GOT3 (cell line): ENCODE measurements around the gene BSND.

Source experiments
- DNase-seq: peaks from one replicate; lab custom pipeline; 2025; ENCODE audit warnings: mixed read lengths; lab: John Stamatoyannopoulos, UW

Gene BSND

GRCh38 chr1:54991939-54992338 is 6.8 kb upstream of the BSND start:
- DNase-seq, result no peak

- DNase-seq, result no peak
These were observed 5.6 kb upstream of the BSND start for GRCh38 chr1:54993140-54993539.

- DNase-seq, result no peak
These were observed 4.3 kb upstream of the BSND start for GRCh38 chr1:54994355-54994990.

DNA sequence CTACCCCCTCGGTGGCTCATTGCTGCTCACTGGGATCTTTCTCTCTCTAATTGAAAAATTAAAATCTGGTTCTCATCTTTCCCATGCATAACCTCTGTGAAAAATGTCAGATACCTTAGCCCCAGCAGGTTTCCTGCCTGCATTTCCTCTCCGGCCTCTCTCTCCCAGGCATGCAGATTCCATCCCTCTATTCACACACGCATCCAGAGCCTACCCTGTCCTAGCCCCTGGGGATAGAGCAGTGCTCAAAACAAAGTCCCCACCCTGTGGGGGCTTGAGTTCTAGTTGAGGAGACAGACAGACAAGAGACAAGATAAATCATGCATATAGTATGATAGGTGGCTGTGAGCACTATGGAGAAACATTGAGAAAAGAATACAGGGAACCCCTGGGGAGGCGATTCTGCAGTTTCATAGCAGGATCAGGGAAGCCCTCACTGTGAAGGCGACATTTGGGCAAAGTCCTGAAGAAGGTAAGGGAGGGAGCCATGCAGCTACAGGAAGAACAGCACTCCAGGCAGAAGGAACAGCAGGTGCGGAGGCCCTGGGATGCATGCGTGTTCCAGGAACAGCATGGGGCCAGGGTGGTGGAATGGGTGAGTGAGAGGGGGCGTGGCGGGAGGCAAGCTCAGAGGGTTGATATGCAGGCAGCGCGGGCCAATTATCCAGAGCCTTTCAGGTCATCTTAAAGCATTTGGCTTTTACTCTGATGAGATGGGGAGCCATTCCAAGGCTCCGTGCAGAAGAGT is 3.5 kb upstream of the BSND start:
- DNase-seq, result no peak

DNA sequence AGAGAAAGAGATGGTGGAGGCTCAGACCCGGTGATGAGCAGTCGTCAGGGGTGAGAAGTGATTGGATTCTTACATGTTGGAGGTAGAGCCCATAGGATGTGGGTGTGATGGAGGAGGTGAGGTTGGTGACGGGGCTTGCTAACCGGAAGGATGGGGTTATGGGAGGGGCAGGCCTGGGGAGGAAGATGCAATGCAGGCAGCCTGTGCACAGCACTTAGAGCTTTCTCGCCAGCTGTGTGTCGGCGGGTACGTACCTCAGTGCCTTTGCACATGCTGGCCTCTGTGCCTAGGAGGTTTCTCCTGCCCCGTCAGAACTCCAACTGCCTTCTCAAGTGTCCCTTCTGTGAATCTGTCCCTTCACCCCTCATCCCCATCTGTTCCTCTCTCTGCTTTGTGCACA is 2.9 kb upstream of the BSND start:
- DNase-seq, result no peak

GRCh38 chr1:54996359-54996868 is 2.3 kb upstream of the BSND start:
- no peak for DNase-seq

GRCh38 chr1:54996869-54997710 is 1.6 kb upstream of the BSND start:
- no peak for DNase-seq

DNA sequence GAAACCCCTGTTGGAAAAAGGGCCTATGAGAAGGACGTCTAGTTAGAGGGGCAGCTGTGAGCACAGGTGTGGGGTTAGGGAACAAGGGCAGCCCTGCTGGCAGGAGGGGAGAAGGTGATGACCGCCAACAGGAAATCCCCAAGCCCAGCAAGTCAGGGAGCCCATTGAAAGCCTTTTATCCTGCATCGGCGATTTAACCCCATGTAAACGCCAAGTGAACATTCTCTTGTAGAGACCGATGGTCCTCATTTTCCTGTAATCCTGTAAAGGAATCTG is 1.1 kb upstream of the BSND start:
- DNase-seq, result no peak

- no peak for DNase-seq
These were observed 633 bp upstream of the BSND start for GRCh38 chr1:54998100-54998499.

- DNase-seq, result no peak
These were observed 1.7 kb downstream of the BSND start for GRCh38 chr1:55000110-55001085.

- DNase-seq, result no peak
These were observed 2.6 kb downstream of the BSND start for GRCh38 chr1:55001311-55001710.

DNA sequence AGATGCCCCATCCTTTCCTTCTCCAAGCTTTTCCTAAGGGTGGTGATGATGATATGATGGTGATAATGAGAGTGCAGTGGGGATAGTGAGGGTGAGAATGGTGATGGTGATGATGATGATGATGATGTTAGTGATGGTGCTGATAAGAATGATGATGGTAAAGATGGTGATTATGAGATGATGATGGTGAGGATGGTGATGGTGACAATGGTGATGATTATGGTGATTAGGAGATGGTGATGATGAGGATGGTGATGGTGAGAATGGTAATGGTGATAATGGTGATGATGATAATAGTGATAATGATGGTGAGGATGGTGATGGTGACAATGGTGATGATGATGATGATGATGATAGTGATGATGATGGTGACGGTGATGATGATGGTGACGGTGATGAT is 4.0 kb downstream of the BSND start:
- no peak for DNase-seq

- no peak for DNase-seq
These were observed 6.8 kb downstream of the BSND start for GRCh38 chr1:55005351-55006140.

DNA sequence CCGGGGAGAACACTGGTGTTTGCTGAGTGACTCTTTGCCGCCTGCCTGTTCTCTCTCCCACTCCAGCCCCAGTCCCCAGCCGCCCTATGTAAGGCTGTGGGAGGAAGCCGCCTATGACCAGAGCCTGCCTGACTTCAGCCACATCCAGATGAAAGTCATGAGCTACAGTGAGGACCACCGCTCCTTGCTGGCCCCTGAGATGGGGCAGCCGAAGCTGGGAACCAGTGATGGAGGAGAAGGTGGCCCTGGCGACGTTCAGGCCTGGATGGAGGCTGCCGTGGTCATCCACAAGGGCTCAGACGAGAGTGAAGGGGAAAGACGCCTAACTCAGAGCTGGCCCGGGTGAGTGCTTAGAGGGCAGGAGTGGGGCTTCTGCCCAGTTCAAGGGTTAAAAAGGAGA is 8.2 kb downstream of the BSND start:
- no peak for DNase-seq

DNA sequence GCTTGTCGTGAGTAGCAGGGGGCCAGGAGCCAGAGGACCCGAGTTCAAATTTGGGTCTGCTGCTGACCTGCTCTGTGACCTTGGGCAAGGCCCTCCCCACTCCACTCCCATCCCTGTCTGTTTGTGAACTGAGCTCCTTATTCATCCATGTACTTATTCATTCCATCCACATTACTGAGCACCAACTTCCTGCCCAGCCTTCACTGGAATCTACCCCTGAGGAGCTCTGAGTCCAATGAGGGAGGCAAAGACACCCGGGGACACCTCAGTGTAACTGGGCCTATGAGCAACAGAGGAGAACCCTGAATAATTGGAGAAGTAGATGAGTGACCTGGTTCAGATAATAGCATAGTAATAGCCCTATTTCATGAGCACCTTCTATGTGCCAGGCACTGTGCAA is 8.9 kb downstream of the BSND start:
- no peak for DNase-seq

DNA sequence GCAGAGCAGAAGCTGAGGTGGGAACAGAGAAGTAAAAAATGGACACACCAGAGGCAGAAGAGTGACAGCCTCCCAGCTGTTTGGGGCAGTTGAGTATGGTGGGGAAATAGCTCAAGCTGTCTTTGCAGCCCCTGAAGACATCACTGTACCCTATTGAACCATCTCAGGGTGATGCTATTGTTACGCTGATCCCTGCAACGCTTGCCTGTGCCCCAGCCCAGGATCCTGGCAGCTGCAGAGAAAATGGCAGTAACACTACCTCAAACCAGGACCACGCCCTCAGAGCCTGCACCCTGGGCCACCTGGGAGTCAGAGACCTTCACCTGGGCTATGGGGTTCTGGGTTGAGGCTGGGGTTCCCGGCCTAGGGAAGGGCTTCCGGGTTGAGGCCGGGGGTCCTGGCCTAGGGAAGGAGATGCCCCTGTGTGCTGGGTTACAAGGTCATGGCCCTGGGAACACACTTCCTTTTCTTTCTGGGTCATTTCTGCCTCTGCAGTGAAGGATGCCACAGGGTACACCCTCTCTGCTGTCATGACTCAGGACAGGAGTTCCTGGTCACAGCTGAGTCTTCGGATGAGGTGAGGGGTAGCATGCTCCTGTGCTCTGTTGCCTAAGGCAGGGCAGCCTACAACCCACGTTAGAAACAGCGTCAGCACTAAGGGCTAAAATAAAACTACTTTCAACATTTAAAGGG is 11.6 kb downstream of the BSND start:
- no peak for DNase-seq

DNA sequence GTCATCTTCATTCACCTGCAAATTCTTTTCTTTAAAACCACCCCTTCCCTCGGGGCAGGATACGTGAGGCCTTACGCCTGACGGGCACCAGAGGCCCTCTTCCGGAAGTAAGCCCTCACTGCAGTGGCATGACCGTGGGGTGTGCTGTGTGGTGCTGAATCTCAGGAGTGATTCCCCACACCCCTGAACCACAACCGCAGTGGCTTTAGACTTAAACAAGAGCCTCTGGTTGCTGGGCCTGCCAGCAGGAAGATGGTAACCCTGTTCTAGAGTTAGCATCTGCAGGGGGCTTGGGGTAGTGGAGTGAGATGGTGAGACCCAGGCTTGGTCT is 12.1 kb downstream of the BSND start:
- DNase-seq, result no peak

DNA sequence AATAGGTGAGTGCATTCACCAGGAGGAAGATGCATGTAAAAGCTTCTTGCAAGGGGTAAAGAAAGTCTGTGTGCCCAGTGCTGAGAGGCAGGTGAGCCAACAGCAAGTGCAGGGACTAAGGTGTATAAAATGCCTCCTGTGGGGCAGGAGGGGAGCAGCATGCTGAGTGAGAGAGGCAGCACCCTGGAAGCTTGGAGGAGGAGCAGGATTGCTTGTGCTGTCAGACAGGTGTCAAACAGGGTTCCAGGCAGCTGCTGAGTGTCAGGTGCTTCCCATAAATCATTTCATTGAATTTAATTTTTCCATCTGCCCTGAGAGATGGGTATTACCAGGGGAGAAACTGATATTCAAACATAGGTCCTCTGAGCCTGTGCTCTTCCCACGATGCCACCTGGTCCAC is 13.9 kb downstream of the BSND start:
- DNase-seq, result no peak

DNA sequence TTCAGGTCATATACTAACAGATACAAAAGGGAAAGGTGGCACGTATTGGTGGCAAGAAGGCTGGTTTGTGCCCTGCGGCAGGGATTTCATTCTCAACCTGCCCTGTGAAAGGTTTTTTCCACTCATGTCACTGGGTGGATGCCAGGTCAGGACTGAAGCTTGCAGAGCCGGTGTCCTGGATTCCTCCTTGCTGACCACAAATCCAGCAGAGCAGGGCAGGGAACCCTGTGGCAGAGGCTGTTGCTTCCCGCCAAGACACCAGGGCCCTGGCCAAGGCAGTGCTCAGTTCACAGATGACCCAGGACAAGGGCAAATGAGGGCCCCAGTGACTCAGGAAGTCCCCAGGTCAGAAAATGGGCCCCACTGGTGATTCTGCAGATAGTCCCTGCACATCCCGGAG is 16.4 kb downstream of the BSND start:
- DNase-seq, result no peak
